ENCODE results near the gene FRMD3. TPM values are rescaled to one million over a fixed set of nuclear protein-coding genes. Genes with fewer than 3 reads are reported as not detected.

FRMD3 gene
- total RNA-seq, 1 donor from 2014 or later, result 0.65 TPM

DNA sequence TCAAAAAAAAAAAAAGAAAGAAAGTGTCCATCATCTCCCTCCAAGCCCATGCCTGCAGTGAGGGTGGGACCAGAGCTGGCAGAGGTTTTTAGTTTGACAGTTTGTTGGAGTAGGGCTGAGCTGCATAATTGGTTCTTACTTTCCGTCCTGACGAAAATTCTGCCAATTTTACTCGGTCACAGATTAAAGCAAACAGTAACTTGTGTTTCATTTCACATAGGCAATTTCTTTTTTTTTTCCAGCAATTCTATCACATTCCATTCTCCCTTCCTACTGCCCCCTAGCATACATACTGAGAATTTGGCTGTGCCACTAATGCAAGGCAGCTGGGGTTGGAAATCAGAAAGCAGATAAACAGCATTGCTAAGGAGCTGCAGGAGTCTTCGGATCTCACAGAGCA, 132.4 kb downstream of the FRMD3 start:
- no peaks in the 10 kb centered on the region for H3K36me3 Mint-ChIP-seq (ENCODE audit: insufficient read depth)
- H3K4me3 Mint-ChIP-seq (ENCODE audit: low read depth), result no peak overlapping the region
- peaks cover 3% of the 10 kb centered on the region for H3K9me3 Mint-ChIP-seq (ENCODE audit: low read depth)
- TF ChIP-seq, protein P1, sequence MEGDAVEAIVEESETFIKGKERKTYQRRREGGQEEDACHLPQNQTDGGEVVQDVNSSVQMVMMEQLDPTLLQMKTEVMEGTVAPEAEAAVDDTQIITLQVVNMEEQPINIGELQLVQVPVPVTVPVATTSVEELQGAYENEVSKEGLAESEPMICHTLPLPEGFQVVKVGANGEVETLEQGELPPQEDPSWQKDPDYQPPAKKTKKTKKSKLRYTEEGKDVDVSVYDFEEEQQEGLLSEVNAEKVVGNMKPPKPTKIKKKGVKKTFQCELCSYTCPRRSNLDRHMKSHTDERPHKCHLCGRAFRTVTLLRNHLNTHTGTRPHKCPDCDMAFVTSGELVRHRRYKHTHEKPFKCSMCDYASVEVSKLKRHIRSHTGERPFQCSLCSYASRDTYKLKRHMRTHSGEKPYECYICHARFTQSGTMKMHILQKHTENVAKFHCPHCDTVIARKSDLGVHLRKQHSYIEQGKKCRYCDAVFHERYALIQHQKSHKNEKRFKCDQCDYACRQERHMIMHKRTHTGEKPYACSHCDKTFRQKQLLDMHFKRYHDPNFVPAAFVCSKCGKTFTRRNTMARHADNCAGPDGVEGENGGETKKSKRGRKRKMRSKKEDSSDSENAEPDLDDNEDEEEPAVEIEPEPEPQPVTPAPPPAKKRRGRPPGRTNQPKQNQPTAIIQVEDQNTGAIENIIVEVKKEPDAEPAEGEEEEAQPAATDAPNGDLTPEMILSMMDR (IDR thresholded peaks at IDR 0.05; ENCODE audit: unreplicated experiment), result no peak
- DNase-seq (ENCODE audit: low spot score, unreplicated experiment), result no peak
- no peak overlapping the region for H3K27ac Mint-ChIP-seq
- H3K27me3 Mint-ChIP-seq, result peaks cover 3% of the 10 kb centered on the region
- H3K4me1 Mint-ChIP-seq (ENCODE audit: low read depth), result peaks cover 9% of the 10 kb centered on the region

DNA sequence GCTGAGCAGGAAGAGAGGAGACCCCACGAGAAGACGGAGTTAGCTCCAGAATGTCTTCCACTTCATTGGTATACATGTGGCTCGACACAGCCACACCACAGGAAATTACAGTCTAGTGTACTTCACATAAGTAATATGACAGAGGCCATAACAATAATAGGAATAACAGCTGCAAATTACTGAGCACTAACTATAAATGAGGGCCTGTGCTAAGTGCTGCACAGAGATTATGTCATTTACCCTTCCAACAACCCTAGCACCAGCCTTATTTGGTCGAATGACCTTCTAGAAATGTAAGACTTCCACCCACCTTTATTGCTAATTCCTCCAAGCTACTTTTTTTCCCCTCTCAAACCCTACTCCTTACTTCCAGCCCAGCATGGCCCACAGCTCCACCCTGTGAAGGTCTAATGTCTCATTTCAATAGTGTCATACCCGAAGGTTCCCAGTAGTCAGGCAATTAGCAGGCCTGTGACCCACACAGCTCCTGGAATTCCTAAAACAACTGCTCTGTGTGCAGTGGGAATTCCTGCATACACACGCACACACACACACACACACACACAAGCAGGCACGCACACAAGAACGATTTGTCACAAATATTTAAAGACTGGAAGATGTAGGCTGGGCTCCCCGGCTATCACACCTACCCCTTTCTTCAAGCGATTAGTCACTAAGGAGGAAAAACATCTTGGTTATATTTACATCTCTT, 134.5 kb downstream of the FRMD3 start:
- Mint-ChIP-seq H3K27ac (peak overlapping the region; percentile 25), H3K9me3 (ENCODE audit: low read depth) (peaks cover 3% of the 10 kb centered on the region), H3K4me1 (ENCODE audit: low read depth) (peaks cover 15% of the 10 kb centered on the region), H3K27me3 (peaks cover 2% of the 10 kb centered on the region), H3K36me3 (ENCODE audit: insufficient read depth) (no peaks in the 10 kb centered on the region), H3K4me3 (ENCODE audit: low read depth) (no peak overlapping the region)
- no peak for DNase-seq (ENCODE audit: low spot score, unreplicated experiment)
- TF ChIP-seq, protein P1 (IDR thresholded peaks at IDR 0.05; ENCODE audit: unreplicated experiment), result no peak

DNA sequence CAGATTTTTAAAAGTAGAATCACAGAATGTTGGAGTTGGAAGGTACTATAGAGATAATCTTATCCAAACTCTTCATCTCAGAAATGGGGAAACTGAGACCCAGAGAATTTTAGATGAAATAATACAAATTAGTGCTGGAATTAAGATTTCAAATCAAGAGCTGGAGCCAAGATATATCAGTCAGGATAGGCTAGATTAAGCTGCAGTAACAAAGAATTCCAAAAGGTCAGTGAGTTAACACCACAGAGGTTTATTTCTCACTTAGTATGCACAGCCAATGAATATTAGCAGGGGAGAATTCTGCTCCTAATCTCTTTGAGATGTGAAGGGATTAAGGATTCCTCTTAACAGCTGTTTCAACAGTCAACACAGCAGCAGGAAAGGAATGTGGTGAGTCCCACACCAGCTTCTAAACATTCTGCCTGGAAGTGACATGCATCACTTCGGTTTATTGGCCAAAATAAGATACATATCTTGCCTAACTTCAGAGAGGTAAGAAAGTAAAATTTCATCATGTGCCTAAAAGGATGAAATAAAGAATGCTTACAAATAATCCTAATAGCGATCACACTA, 136.8 kb downstream of the FRMD3 start:
- no peak overlapping the region for H3K27ac Mint-ChIP-seq
- H3K27me3 Mint-ChIP-seq, result peaks cover 3% of the 10 kb centered on the region

DNA sequence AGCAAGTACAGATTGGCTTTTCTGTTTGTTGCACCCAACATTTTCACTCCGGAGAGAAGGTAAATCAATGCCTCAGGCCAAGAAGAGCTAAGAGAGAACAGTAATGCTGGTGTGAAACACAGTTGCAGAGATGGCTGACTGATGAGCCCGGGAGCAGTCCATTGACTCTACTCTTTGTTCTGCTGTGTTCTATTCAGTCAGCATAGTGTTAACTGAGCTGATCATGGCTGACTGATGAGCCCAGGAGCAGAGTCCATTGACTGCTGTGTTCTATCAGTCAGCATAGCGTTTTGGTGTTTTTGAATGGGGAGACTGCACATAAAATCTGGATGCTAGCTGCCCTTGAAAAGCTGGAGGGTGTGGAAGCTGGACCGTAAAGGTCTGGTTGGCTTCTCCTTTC, 141.4 kb downstream of the FRMD3 start:
- Mint-ChIP-seq H3K27ac (no peak overlapping the region), H3K9me3 (ENCODE audit: low read depth) (no peaks in the 10 kb centered on the region), H3K4me3 (ENCODE audit: low read depth) (no peak overlapping the region), H3K36me3 (ENCODE audit: insufficient read depth) (no peaks in the 10 kb centered on the region), H3K27me3 (peaks cover 3% of the 10 kb centered on the region), H3K4me1 (ENCODE audit: low read depth) (peaks cover 6% of the 10 kb centered on the region)
- DNase-seq (ENCODE audit: low spot score, unreplicated experiment), result no peak
- TF ChIP-seq, protein P1 (IDR thresholded peaks at IDR 0.05; ENCODE audit: unreplicated experiment), result no peak

More for the DNA sequence above, 136.8 kb downstream of the FRMD3 start:
- Mint-ChIP-seq H3K36me3 (ENCODE audit: insufficient read depth) (no peaks in the 10 kb centered on the region), H3K9me3 (ENCODE audit: low read depth) (no peaks in the 10 kb centered on the region), H3K4me3 (ENCODE audit: low read depth) (no peak overlapping the region), H3K4me1 (ENCODE audit: low read depth) (peaks cover 15% of the 10 kb centered on the region)
- TF ChIP-seq, protein P1 (IDR thresholded peaks at IDR 0.05; ENCODE audit: unreplicated experiment), result no peak
- no peak for DNase-seq (ENCODE audit: low spot score, unreplicated experiment)

DNA sequence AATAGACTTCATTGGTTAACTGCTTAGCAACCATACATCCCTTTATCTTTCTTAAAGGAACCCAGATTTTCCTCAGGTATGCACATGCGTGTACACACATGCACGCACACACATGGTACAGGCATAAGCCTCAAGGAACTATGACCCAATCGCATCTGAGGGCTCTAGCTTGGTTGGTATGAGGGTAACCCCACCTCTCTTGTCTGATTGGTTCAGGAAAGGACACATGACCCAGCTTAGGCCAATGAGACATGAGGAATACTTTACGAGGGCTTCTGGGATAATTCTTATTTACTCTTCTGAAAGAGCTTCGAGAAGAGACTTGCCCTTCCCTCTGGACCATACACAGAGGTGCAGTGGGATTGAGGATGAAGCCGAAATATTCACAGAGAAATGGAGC, 141.9 kb downstream of the FRMD3 start:
- Mint-ChIP-seq H3K27me3 (peaks cover 3% of the 10 kb centered on the region), H3K4me1 (ENCODE audit: low read depth) (peaks cover 6% of the 10 kb centered on the region)
- no peak for DNase-seq (ENCODE audit: low spot score, unreplicated experiment)

More for the DNA sequence above, 141.9 kb downstream of the FRMD3 start:
- TF ChIP-seq, protein P1 (IDR thresholded peaks at IDR 0.05; ENCODE audit: unreplicated experiment), result no peak
- Mint-ChIP-seq H3K9me3 (ENCODE audit: low read depth) (no peaks in the 10 kb centered on the region), H3K36me3 (ENCODE audit: insufficient read depth) (no peaks in the 10 kb centered on the region), H3K4me3 (ENCODE audit: low read depth) (no peak overlapping the region), H3K27ac (no peak overlapping the region)

All from progenitor cell of endocrine pancreas (in vitro differentiated cells).